HG02852 (cell line): ENCODE measurements around the gene TRIB2.
A peak's percentile ranks its signal among the peaks of the same experiment; 100 is the strongest.

Experiments
- ATAC-seq: cut with Tn5 transposase; IDR thresholded peaks from one replicate; pipeline ENCODE4 v1.9.1; 2021; ENCODE audit warnings: mild to moderate bottlenecking, moderate library complexity; ENCODE audit not compliant: unreplicated experiment

The TRIB2 gene

GRCh38 chr2:12719400-12720277, 2.9 kb downstream of the TRIB2 start:
- no peak for ATAC-seq

GRCh38 chr2:12720278-12720620, 3.5 kb downstream of the TRIB2 start:
- ATAC-seq, result no peak

GRCh38 chr2:12720754-12721378, 4.1 kb downstream of the TRIB2 start:
- no peak for ATAC-seq

GRCh38 chr2:12721566-12722446, 5.1 kb downstream of the TRIB2 start:
- ATAC-seq, result no peak

- no peak for ATAC-seq
Observed at GRCh38 chr2:12722447-12723316, 5.9 kb downstream of the TRIB2 start.

- ATAC-seq, result no peak
Observed at GRCh38 chr2:12723736-12724463, 7.2 kb downstream of the TRIB2 start.

DNA sequence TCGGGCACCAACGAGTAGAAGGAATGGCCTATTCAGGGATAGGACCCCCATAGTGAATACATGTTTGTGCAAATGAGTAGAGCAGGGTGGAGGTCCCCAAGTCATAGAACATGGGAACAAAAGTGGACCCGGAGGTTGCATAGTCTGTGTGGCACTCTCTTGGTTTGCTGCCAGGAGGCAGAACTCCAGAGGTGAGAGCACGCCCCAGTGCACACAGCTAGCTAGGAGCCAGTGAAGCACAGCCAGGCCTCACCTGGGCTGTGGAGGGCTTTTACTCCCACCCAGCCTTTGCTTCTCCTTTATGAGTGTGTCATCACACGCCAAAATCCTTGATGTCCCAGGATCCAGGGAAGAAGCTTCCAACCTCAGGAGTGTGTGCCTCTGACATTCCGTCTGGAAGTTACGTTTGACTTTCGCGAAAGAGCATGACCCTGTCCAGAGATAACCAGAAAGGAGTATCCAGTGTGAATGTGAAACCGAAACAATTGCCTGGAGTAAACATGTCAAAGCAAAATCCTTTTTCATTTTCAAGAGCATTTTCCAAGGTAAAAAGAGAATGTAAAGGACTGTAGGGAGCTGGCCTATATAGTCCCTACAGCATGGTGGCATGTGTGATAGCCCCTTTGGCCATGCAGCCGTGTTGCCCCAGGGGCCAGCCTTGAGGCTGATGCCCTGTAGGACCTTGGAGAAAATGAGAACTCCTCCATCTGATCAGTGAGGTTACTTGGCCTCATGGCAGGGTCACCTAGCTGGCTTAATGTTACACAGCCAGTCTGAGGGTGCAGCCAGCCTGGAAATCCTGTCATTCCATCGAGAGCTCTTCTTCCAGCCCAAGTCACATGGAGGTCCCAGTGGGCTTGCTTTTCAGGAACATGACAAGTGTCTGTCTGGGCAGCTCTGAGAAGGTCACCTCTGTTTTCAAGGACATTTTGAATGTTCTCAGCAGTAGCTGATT, 8.8 kb downstream of the TRIB2 start:
- no peak for ATAC-seq

- no peak for ATAC-seq
Observed at GRCh38 chr2:12726271-12726670, 9.5 kb downstream of the TRIB2 start.

- no peak for ATAC-seq
Observed at GRCh38 chr2:12727065-12727464, 10.3 kb downstream of the TRIB2 start.

DNA sequence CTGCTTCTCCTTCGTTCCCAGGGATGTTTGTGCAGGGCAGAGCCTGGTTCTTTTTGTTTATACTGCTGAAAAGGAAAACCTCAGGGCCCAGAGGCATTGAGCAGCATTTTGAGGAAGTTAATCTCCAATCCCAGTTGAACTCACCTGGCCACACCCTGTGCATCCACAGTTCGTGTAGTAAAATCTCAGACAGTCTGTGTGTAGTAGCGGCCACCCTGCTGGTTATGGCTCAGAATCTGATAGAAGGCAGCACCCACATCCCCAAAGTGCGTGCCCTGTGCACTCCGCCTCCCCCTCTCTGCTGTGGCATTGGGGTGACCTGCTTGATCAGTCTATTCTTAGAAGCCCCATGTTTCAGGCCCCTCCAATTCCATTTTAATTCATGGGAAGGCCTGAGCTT, 10.9 kb downstream of the TRIB2 start:
- ATAC-seq, result no peak

GRCh38 chr2:12728221-12728777, 11.6 kb downstream of the TRIB2 start:
- ATAC-seq, result peak; percentile 82

GRCh38 chr2:12730265-12730664, 13.5 kb downstream of the TRIB2 start:
- ATAC-seq, result no peak

- no peak for ATAC-seq
Observed at GRCh38 chr2:12731701-12732280, 15.1 kb downstream of the TRIB2 start.

DNA sequence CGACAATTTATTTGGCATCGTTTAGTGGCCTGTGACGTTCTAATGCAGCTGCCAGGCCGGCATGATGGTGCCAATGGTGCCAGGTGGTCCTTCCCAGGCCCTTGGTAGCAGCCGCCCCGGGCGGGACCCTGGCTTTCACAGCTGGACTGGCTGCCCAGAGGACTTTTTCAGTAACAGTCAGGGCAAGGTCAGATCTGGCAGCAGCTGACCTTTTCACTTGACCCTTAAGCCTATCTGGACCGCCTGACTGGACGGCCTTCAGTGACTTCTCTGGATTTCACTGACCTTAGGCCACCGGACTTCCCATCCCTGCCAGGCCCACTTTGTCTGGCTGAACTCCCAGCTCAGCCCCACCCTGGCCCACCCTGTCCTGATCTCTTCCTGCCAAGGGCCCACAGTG, 15.9 kb downstream of the TRIB2 start:
- ATAC-seq, result no peak

GRCh38 chr2:12733846-12734245, 17.1 kb downstream of the TRIB2 start:
- ATAC-seq, result no peak

- ATAC-seq, result no peak
Observed at GRCh38 chr2:12734914-12735654, 18.3 kb downstream of the TRIB2 start.

DNA sequence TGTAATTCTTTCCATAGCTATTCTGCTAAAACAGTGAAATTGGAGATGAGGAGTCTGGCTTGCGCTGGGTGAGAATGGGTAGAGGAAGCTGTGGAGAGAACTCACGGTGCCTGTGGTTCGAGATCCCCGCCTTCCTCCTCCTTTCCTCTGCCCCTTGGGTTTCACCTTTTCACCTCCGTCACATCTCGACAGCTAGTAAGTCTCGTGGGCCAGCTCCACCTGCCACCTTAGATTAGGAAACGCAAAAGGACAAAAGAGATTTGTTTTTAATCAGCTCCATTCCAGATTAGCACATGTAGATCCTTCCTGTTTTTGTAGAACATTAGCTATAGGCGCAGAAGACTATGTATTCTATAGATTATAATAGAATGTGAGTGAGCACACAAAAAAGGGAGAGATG, 20.6 kb downstream of the TRIB2 start:
- ATAC-seq, result no peak
